ENCODE measurements around the gene FOXP1.

Gene FOXP1

GRCh38 chr3:71251156-71251775, 332.3 kb downstream of the FOXP1 start:
- DNase-seq (ENCODE audit: low read depth, low spot score): peak; percentile 85
- H3K4me3 ChIP-seq (ENCODE audit: low read depth, low read length): no peak overlapping the region
- in situ Hi-C loops (cut with HindIII; ENCODE audit: low sequenced_read_pairs): no loop called here
- TF ChIP-seq CTCF (IDR thresholded peaks at IDR 0.05; ENCODE audit: low read depth, low read length): no peak

GRCh38 chr3:71250026-71250425, 333.5 kb downstream of the FOXP1 start:
- no peak overlapping the region for H3K4me3 ChIP-seq (ENCODE audit: low read depth, low read length)
- in situ Hi-C loops (cut with HindIII; ENCODE audit: low sequenced_read_pairs): no loop called here
- no peak for TF ChIP-seq CTCF (IDR thresholded peaks at IDR 0.05; ENCODE audit: low read depth, low read length)
- peak; percentile 59 for DNase-seq (ENCODE audit: low read depth, low spot score)

GRCh38 chr3:71247958-71248335, 335.6 kb downstream of the FOXP1 start:
- H3K4me3 ChIP-seq (ENCODE audit: low read depth, low read length): no peak overlapping the region
- DNase-seq (ENCODE audit: low read depth, low spot score): no peak
- TF ChIP-seq CTCF (IDR thresholded peaks at IDR 0.05; ENCODE audit: low read depth, low read length): no peak
- in situ Hi-C loops (cut with HindIII; ENCODE audit: low sequenced_read_pairs): no loop called here

DNA sequence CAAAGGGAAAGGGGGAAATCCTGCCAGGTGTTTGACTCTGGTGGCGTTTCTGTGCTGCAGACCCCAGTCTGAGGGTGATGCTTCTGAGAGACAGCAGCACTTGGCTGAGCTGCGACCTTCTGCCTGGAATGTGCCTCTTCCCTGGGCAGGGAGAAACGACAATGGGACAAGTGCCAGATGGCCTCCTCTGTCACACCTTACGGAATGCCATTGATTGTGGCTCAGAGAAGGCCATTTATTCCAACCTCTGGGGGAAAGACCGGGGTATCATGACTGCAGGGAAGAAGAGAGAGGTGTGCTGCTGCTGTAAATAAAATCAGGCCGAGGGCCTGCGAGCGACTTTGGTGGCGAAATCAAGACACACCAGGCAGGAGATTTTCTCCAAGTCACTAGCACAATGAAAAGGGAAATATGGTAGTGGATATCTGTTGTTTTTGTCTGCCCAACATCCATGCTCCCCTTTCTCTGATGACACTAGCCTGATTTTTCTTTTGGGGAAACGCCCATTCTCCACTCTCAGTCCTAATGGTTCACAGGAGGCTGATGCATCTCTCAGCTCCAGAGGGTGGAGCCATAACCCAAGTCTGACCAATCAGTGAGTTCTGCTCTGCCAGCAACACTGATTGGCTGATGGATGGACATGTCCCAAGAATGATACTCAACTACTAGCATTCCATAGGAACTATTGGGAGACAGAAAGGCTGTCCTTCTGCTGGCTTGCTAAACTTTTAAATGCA, 336.1 kb downstream of the FOXP1 start:
- H3K4me3 ChIP-seq (ENCODE audit: low read depth, low read length): no peak overlapping the region
- no peak for DNase-seq (ENCODE audit: low read depth, low spot score)
- no peak for TF ChIP-seq CTCF (IDR thresholded peaks at IDR 0.05; ENCODE audit: low read depth, low read length)
- in situ Hi-C loops (cut with HindIII; ENCODE audit: low sequenced_read_pairs): no loop called here

- no peak overlapping the region for H3K4me3 ChIP-seq (ENCODE audit: low read depth, low read length)
- in situ Hi-C loops (cut with HindIII; ENCODE audit: low sequenced_read_pairs): no loop called here
- TF ChIP-seq CTCF (IDR thresholded peaks at IDR 0.05; ENCODE audit: low read depth, low read length): no peak
- DNase-seq (ENCODE audit: low read depth, low spot score): no peak
Measured at GRCh38 chr3:71245971-71246880, 337.3 kb downstream of the FOXP1 start.

DNA sequence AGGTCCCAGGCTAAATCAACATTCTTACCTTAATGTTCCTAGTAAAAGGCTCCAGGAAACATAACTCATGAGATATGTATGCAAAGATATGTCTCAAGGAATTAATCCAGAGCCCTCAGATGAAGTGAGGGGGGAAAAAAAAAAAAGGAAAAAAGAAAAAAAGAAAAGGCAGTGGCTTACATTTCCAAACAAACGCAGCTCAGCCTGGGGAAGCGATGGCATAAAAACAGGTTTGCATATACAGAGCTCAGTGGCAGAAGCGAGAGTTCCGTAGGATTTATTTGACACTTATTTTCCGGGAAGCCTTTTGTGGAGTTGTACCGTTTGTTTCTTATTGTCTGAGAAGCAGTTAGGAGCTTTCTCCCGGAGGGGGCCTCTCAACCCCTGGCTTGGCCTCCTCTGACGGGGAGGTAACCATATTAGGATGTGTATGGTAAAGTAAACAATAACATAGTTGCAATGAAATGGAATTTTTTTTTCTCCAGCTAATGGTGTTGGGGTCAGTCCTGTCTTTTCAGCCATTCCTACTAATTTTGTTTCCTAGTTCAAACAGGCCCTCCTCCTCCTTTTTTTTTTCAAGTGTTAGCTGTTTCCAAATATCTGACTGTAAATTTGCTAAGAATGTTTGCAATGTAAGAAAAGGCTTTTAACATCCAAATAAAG, 338.6 kb downstream of the FOXP1 start:
- in situ Hi-C loops (cut with HindIII; ENCODE audit: low sequenced_read_pairs): no loop called here
- TF ChIP-seq CTCF (IDR thresholded peaks at IDR 0.05; ENCODE audit: low read depth, low read length): no peak
- H3K4me3 ChIP-seq (ENCODE audit: low read depth, low read length): peak overlapping the region; percentile 9
- DNase-seq (ENCODE audit: low read depth, low spot score): peak; percentile 75

Data from astrocyte of the spinal cord (primary cell).